GM21515 (cell line): ENCODE data around the gene IGSF23.
"Not testable (repeated sequence)": the region's sequence is repeated elsewhere in the genome, so short reads cannot be mapped to it uniquely, and the experiment has no call there.

ENCODE experiments used
- ATAC-seq: cut with Tn5 transposase; IDR thresholded peaks from one replicate; pipeline ENCODE4 v1.9.1; 2021; ENCODE audit not compliant: unreplicated experiment

IGSF23 gene

GRCh38 chr19:44663996-44664395, 50.6 kb downstream of the IGSF23 start:
- ATAC-seq, result no peak

GRCh38 chr19:44664976-44665375, 51.6 kb downstream of the IGSF23 start:
- no peak for ATAC-seq

- no peak for ATAC-seq
These were observed 53.6 kb downstream of the IGSF23 start for GRCh38 chr19:44666852-44667556.

GRCh38 chr19:44668985-44669764, 55.8 kb downstream of the IGSF23 start:
- no peak for ATAC-seq

- not testable (repeated sequence) for ATAC-seq
These were observed 56.7 kb downstream of the IGSF23 start for GRCh38 chr19:44670027-44670426.

GRCh38 chr19:44671400-44671799, 58.0 kb downstream of the IGSF23 start, which contains the start of gene CEACAM19:
Gene CEACAM19 (plus strand): TSS chr19:44671482. CDS start chr19:44671932, 450 bp downstream.
- ATAC-seq, result no peak

GRCh38 chr19:44672226-44672625, 58.9 kb downstream of the IGSF23 start:
- no peak for ATAC-seq

GRCh38 chr19:44673510-44673909, 60.1 kb downstream of the IGSF23 start:
- no peak for ATAC-seq

GRCh38 chr19:44675521-44675920, 62.2 kb downstream of the IGSF23 start:
- ATAC-seq, result no peak

GRCh38 chr19:44677019-44677811, 63.9 kb downstream of the IGSF23 start:
- ATAC-seq, result no peak

- no peak for ATAC-seq
These were observed 67.2 kb downstream of the IGSF23 start for GRCh38 chr19:44680536-44680935.

GRCh38 chr19:44681992-44682790, 68.8 kb downstream of the IGSF23 start:
- no peak for ATAC-seq

GRCh38 chr19:44682807-44683206, 69.4 kb downstream of the IGSF23 start:
- ATAC-seq, result no peak

- ATAC-seq, result no peak
These were observed 70.3 kb downstream of the IGSF23 start for GRCh38 chr19:44683434-44684210.

GRCh38 chr19:44684396-44684795, 71.0 kb downstream of the IGSF23 start:
- ATAC-seq, result not testable (repeated sequence)

- ATAC-seq, result no peak
These were observed 71.8 kb downstream of the IGSF23 start for GRCh38 chr19:44684892-44685863.

GRCh38 chr19:44685877-44686276, 72.5 kb downstream of the IGSF23 start:
- no peak for ATAC-seq
